Measurements from ENCODE around the gene DENND1C. TPM values are rescaled to one million over a fixed set of nuclear protein-coding genes. Genes with fewer than 3 reads are reported as not detected.

Gene DENND1C
- total RNA-seq, 1 experiment from 2014 or later, result not detected

DNA sequence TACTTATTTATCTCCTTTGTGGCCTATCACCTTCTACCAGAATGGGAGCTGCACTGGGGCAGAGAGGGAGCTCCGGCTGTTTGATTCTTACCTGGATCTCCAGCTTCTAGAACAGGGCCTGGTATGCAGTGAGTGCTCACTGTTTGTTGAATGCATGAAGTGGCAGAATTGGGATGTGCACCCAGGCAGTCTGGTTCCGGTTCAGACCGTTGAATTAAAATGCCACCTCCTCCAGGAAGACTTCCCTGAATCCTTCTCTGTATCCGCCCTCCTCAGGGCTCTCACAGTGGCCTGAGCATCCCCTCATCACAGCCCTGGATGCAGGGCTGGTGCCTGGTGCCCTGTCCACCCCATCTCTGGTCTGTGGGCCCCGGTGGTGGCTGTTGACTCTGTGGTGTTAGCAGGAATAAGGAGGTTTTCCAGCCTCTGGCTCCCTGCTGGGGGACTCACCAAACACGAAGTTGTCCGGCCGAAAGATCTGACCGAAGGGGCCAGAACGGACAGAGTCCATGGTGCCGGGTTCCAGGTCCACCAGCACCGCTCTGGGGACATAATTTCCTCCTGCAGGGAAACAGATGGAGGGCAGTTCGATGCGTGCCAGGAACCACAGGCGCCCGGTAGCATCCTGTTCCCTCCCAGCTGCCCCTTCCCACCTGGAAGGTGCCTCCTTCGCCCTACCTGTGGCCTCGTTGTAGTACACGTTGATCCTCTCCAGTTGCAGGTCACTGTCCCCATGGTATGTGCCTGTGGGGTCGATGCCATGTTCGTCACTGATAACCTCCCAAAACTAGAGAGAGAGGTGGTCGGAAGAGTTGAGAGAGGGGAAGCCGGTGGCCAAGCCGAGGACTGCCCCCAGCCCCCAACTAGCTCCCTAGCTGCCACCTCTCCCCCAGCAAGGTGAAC, 19.5 kb upstream of the DENND1C start:
- H3K27ac ChIP-seq, result no peak overlapping the region
- H3F3A ChIP-seq (ENCODE audit: insufficient read depth, low read depth), result no peaks in the 10 kb centered on the region
- no peaks in the 10 kb centered on the region for H3K9me2 ChIP-seq (ENCODE audit: insufficient read depth)
- no peak for DNase-seq
- ChIA-PET CTCF (no interaction called here), POLR2A (ENCODE audit: unreplicated experiment) (no interaction called here)
- no peak overlapping the region for H3K4me3 ChIP-seq
- no peak for TF ChIP-seq EZH2 (IDR thresholded peaks at IDR 0.05; ENCODE audit: low read depth)
- TF ChIP-seq, protein P1, sequence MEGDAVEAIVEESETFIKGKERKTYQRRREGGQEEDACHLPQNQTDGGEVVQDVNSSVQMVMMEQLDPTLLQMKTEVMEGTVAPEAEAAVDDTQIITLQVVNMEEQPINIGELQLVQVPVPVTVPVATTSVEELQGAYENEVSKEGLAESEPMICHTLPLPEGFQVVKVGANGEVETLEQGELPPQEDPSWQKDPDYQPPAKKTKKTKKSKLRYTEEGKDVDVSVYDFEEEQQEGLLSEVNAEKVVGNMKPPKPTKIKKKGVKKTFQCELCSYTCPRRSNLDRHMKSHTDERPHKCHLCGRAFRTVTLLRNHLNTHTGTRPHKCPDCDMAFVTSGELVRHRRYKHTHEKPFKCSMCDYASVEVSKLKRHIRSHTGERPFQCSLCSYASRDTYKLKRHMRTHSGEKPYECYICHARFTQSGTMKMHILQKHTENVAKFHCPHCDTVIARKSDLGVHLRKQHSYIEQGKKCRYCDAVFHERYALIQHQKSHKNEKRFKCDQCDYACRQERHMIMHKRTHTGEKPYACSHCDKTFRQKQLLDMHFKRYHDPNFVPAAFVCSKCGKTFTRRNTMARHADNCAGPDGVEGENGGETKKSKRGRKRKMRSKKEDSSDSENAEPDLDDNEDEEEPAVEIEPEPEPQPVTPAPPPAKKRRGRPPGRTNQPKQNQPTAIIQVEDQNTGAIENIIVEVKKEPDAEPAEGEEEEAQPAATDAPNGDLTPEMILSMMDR (conservative IDR thresholded peaks at IDR 0.05), result no peak
- no peaks in the 10 kb centered on the region for H3K79me2 ChIP-seq (ENCODE audit: low read depth)
- no peak overlapping the region for H3K4me2 ChIP-seq
- no peaks in the 10 kb centered on the region for H3K27me3 ChIP-seq (ENCODE audit: insufficient read depth, low read depth)
- no peaks in the 10 kb centered on the region for H4K20me1 ChIP-seq (ENCODE audit: insufficient read depth)
- no peaks in the 10 kb centered on the region for H3K4me1 ChIP-seq (replicated peaks; ENCODE audit: insufficient read depth)
- BruUV-seq (replicated peaks), result no TSS peak
- no peaks in the 10 kb centered on the region for H3K36me3 ChIP-seq (ENCODE audit: low read depth)
- no peaks in the 10 kb centered on the region for H3K9me3 ChIP-seq (ENCODE audit: insufficient read depth, low read depth)
- intact Hi-C loops (cut with micrococcal nuclease; ENCODE audit: unreplicated experiment), result no loop called here
- no peak overlapping the region for H2AFZ ChIP-seq

DNA sequence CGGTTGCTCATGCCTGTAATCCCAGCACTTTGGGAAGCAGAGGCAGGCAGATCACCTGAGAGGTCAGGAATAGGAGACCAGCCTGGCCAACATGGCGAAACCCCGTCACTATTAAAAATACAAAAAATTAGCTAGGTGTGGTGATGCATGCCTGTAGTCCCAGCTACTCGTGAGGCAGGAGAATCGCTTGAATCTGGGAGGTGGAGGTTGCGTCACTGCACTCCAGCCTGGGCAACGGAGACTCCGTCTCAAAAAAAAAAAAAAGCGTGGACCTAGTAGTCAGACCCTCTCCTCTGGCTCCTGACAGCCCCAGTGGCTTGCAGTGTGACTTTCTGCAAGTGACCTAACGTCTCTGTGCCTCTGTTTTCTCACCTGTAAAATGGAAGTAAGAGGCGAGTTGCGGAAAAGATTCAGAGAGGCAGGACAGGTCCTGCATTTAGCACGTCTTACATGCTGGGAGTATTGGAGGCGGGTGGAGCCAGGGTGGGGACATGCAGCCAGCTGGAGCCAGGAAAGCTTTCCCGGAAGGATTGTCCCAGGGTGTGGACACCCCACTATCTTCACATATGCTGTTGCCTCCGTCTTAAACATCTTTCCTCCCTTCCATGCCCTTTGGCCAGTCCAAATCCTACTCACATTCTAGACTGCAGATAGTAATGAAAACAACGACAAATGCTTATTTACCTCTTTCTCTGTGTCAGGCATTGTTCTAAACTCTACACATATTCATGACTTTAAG, 17.6 kb upstream of the DENND1C start:
- H2AFZ ChIP-seq, result no peak overlapping the region
- H3K4me3 ChIP-seq, result no peak overlapping the region
- CTCF ChIA-PET, result interaction anchor here (0.6 kb wide), 2 partner anchors 61 to 133 kb away, joined by 3 read pairs; no protein-coding TSS in a partner anchor

More for the DNA sequence above, 17.6 kb upstream of the DENND1C start:
- Histone ChIP-seq H3K4me2 (no peak overlapping the region), H3K27ac (no peak overlapping the region), H4K20me1 (ENCODE audit: insufficient read depth) (no peaks in the 10 kb centered on the region), H3K9me2 (ENCODE audit: insufficient read depth) (no peaks in the 10 kb centered on the region), H3K36me3 (ENCODE audit: low read depth) (no peaks in the 10 kb centered on the region), H3F3A (ENCODE audit: insufficient read depth, low read depth) (no peaks in the 10 kb centered on the region), H3K9me3 (ENCODE audit: insufficient read depth, low read depth) (no peaks in the 10 kb centered on the region), H3K4me1 (replicated peaks; ENCODE audit: insufficient read depth) (no peaks in the 10 kb centered on the region), H3K79me2 (ENCODE audit: low read depth) (no peaks in the 10 kb centered on the region), H3K27me3 (ENCODE audit: insufficient read depth, low read depth) (no peaks in the 10 kb centered on the region)
- DNase-seq, result no peak
- intact Hi-C loops (cut with micrococcal nuclease; ENCODE audit: unreplicated experiment), result no loop called here
- POLR2A ChIA-PET (ENCODE audit: unreplicated experiment), result no interaction called here
- TF ChIP-seq EZH2 (IDR thresholded peaks at IDR 0.05; ENCODE audit: low read depth), result no peak
- TF ChIP-seq, protein P1 (conservative IDR thresholded peaks at IDR 0.05), result no peak
- no TSS peak for BruUV-seq (replicated peaks)

All from PC-9 (cell line).